GM12801 (cell line): ENCODE measurements around the gene RAB5B.

ENCODE experiments used
- CTCF ChIP-seq: IDR thresholded peaks from one replicate; pipeline ENCODE4 v1.5.1; 2011; ENCODE audit warnings: control low read depth; ENCODE audit not compliant: insufficient read length; ENCODE audit errors: extremely low read depth

The RAB5B gene

GRCh38 chr12:56020423-56021184, 46.7 kb downstream of the RAB5B start, which contains the start of gene IKZF4:
IKZF4 (plus strand) TSS chr12:56021043; CDS start chr12:56021494, 451 bp downstream.
- no peak for TF ChIP-seq CTCF

DNA sequence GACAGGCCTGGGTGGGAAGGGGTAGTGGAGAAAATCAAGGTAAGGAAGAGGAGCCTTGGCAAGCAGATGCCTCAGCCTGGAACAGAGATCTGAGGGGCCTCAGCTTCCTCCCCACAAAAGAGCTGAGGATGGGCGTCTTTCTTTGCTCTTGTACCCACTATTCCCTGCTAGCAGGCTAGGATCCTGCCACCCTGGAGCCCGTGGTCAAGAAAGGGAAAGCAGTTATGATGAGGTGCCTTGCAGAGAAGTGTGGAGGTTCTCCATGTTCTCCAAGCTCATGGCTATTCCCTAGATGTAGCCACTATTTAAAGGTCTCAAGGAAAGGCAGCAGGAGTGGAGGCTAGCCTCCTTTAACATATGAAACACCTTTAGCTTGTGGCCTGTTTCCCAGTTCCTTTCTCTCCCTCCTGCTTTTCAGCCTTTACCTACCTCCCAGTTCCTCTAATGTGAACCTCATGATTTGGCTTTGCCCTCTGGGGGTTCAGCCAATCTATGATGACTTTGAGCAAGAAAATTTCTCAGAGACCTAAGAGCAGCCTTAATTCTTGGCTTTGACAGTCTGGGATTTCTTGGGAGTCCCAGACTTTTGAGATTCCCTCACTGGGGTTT, 48.1 kb downstream of the RAB5B start:
- TF ChIP-seq CTCF = no peak

DNA sequence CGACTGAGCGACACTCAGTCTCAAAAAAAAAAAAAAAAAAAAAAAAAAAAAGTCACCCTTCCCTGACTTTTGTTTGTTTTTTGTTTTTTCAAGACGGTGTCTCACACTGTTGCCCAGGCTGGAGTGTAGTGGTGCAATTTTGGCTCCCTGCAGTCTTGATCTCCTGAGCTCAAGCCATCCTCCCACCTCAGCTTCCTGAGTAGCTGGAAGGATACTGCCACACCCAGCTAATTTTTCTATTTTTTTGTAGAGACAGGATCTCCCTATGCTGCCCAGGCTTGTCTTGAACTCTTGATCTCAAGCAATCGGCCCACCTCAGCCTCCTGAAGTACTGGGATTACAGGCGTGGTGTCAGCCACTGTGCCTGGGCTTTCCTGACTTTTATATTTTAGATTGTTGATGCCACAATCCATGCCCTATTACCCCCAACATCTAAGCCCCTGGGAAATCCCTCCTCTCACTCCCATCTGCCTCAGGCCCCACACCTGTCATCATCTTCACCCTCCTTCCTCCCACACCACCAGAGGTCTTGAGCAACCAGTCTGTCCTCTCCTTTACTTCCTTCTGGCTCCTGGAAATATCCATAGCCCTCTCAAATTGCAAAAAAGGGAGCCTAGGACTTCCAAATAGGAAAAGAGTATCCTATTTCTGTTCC, 54.8 kb downstream of the RAB5B start:
- TF ChIP-seq CTCF = no peak

GRCh38 chr12:56029166-56029519, 55.3 kb downstream of the RAB5B start:
- TF ChIP-seq CTCF = no peak

DNA sequence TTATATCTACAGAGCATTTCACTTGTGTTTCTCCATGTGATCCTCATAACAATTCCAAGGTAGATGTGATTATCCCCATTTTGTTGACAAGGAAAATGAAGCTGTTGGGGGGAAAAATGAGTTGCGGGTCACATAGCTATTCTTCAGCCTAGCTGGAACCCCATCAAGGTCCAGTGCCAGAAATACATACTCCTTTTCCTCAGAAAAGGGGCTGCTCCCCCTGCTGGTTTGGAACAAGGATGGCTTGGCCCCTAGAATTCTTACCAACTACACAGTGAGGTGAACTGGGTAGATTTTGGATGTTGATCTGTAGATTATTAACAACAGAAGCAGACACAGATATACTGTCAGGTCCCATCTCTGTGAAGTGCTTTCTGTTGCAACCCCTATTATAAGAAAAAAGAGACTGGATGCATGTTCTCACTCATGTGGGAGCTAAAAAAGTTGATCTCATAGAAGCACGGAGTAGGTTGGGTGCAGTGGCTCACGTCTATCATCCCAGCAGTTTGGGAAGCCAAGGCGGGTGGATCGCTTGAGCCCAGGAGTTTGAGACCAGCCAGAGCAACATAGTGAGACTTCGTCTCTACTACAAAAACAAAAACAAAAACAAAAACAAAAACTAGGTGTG, 55.9 kb downstream of the RAB5B start:
- TF ChIP-seq CTCF = no peak

- TF ChIP-seq CTCF = no peak
Observed at GRCh38 chr12:56031987-56032386, 58.1 kb downstream of the RAB5B start.
